ENCODE measurements around the gene METTL26. TPM values are rescaled to one million over a fixed set of nuclear protein-coding genes. Genes with fewer than 3 reads are reported as not detected.

METTL26 gene
- total and polyA plus RNA-seq, 9 of the 15 experiments (the other 6 are each of a cell fraction or from before 2014, with no cell fraction given): 7.3 to 262 (median 80.9) TPM

GRCh38 chr16:679814-680624 is 43.9 kb upstream of the METTL26 start, which contains the start of gene STUB1 (continued):
- TF ChIP-seq MGA (IDR thresholded peaks at IDR 0.05) (no peak; the same call in 1 of the 2 replicates), HOXB6 (CRISPR knock-in tag; IDR thresholded peaks at IDR 0.05; ENCODE audit: borderline replicate concordance) (no peak), ZNF780A (CRISPR knock-in tag; IDR thresholded peaks at IDR 0.05) (no peak), OTX1 (CRISPR knock-in tag; IDR thresholded peaks at IDR 0.05) (no peak), SRF (CRISPR knock-in tag; IDR thresholded peaks at IDR 0.05) (no peak), ZNF57 (CRISPR knock-in tag; IDR thresholded peaks at IDR 0.05) (no peak), POLR2AphosphoS2 (IDR thresholded peaks at IDR 0.05; ENCODE audit: low read length) (no peak), ZNF232 (CRISPR knock-in tag; IDR thresholded peaks at IDR 0.05) (no peak), ZNF431 (CRISPR knock-in tag; IDR thresholded peaks at IDR 0.05) (0 out of 2 replicates have a peak, but pooled peaks have one; percentile 23), ZNF253 (CRISPR knock-in tag; conservative IDR thresholded peaks at IDR 0.05) (no peak), UBTF (IDR thresholded peaks at IDR 0.05; ENCODE audit: borderline replicate concordance in 1 of 2, low read depth in 2 of 2, low read length in 2 of 2) (peak in 1 of 2 experiments; percentile 84; a peak in 2 of 4 replicates)
